ENCODE data around the gene NCAM1. TPM values are rescaled to one million over a fixed set of nuclear protein-coding genes. Genes with fewer than 3 reads are reported as not detected.

Gene NCAM1
- total and polyA plus RNA-seq, 8 donors: 1.2 to 19.6 (median 3.6) TPM

- H3K27ac ChIP-seq: no peak overlapping the region
- TF ChIP-seq, protein P1, sequence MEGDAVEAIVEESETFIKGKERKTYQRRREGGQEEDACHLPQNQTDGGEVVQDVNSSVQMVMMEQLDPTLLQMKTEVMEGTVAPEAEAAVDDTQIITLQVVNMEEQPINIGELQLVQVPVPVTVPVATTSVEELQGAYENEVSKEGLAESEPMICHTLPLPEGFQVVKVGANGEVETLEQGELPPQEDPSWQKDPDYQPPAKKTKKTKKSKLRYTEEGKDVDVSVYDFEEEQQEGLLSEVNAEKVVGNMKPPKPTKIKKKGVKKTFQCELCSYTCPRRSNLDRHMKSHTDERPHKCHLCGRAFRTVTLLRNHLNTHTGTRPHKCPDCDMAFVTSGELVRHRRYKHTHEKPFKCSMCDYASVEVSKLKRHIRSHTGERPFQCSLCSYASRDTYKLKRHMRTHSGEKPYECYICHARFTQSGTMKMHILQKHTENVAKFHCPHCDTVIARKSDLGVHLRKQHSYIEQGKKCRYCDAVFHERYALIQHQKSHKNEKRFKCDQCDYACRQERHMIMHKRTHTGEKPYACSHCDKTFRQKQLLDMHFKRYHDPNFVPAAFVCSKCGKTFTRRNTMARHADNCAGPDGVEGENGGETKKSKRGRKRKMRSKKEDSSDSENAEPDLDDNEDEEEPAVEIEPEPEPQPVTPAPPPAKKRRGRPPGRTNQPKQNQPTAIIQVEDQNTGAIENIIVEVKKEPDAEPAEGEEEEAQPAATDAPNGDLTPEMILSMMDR (IDR thresholded peaks at IDR 0.05): no peak
- no peaks in the 10 kb centered on the region for H3K27me3 ChIP-seq
- H3K4me3 ChIP-seq: no peak overlapping the region
- ATAC-seq: no peak
- no peak for FAIRE-seq
- no peaks in the 10 kb centered on the region for H3K9me3 ChIP-seq
- H3K36me3 ChIP-seq: no peaks in the 10 kb centered on the region
- peak in 1 of 6 donors; percentile 69 for DNase-seq
- no peaks in the 10 kb centered on the region for H3K4me1 ChIP-seq
- WGBS, 2 donors: 77 to 80% methylated on average over 34 of the region's 34 CpGs
- intact Hi-C loops (cut with DNase I): no loop called here
Measured at GRCh38 chr11:113272927-113273615, 311.9 kb downstream of the NCAM1 start.

- no peaks in the 10 kb centered on the region for H3K36me3 ChIP-seq
- WGBS, 2 donors: 80 to 89% methylated on average over 10 of the region's 10 CpGs
- intact Hi-C loops (cut with DNase I): no loop called here
- no peaks in the 10 kb centered on the region for H3K27me3 ChIP-seq
- H3K4me1 ChIP-seq: no peaks in the 10 kb centered on the region
- ATAC-seq (no peak), FAIRE-seq (no peak), DNase-seq (no peak)
- no peak overlapping the region for H3K4me3 ChIP-seq
- no peaks in the 10 kb centered on the region for H3K9me3 ChIP-seq
- H3K27ac ChIP-seq: no peak overlapping the region
- TF ChIP-seq, protein P1 (IDR thresholded peaks at IDR 0.05): no peak
Measured at GRCh38 chr11:113273720-113274119, 312.5 kb downstream of the NCAM1 start.

DNA sequence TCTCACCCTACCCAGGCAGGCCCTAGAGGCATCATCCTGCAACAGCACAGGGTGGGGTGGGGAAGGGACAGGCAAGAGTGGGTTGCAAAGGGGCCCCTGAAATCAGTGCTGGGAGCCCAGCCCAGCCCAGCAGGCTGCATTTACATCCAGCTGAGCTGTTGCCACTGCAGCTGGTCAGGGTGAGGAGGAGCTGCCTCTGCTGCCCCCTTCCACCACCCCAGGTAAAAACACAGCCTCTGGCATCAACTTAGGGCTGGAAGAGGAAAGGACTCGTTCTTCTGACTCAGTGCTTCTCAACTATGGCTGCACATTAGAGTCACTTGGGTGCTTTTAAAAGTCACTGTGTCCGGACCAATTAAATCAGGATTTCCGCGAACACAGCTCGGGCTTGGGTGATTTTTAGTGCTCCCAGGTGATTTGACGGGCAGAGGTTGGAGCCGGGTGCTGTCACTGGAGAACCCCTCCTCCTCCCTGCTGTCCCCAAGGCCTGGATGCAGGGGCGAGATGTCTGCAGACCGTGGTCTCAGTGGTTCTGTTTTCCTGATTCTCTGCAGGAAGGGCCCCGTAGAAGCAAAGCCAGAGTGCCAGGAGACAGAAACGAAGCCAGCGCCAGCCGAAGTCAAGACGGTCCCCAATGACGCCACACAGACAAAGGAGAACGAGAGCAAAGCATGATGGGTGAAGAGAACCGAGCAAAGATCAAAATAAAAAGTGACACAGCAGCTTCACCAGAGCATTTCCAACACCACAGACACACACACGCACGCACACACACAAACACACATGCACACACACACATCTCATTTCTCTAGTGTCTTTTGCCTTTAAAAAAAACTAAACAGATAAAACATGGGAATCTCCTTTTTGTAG lies 313.7 kb downstream of the NCAM1 start:
- 72 to 80% methylated on average over 19 of the region's 19 CpGs for WGBS, 2 donors
- intact Hi-C loops (cut with DNase I): no loop called here
- TF ChIP-seq, protein P1 (IDR thresholded peaks at IDR 0.05): no peak
- Histone ChIP-seq H3K36me3 (no peaks in the 10 kb centered on the region), H3K27ac (no peak overlapping the region), H3K4me1 (no peaks in the 10 kb centered on the region), H3K9me3 (no peaks in the 10 kb centered on the region), H3K27me3 (no peaks in the 10 kb centered on the region), H3K4me3 (no peak overlapping the region)
- DNase-seq (peak in 1 of 6 donors; percentile 30), ATAC-seq (no peak), FAIRE-seq (no peak)

DNA sequence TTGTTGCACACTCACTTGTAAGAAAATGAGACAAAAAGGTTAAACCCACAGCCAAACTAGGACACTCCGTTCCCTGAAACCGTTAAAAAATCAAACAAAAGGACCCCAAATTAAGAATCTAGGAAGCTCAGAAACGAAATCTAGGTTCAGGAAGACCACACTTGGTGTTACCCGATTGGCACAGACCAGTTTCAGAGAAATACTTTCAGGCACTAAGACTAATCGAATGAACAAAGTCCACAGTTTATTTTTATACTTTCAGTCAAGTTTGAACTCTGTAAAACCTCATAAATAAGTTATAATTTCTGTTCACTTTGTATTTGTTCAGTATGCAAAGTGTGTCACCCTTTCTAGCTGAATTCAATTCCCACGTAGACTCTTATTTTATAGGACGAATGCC lies 314.4 kb downstream of the NCAM1 start:
- H3K4me3 ChIP-seq: no peak overlapping the region
- H3K9me3 ChIP-seq: no peaks in the 10 kb centered on the region
- no peak overlapping the region for H3K27ac ChIP-seq
- no peaks in the 10 kb centered on the region for H3K27me3 ChIP-seq
- no peaks in the 10 kb centered on the region for H3K36me3 ChIP-seq
- intact Hi-C loops (cut with DNase I): no loop called here
- H3K4me1 ChIP-seq: no peaks in the 10 kb centered on the region
- 51 to 63% methylated on average over 7 of the region's 7 CpGs for WGBS, 2 donors
- TF ChIP-seq, protein P1 (IDR thresholded peaks at IDR 0.05): no peak
- ATAC-seq (no peak), DNase-seq (no peak), FAIRE-seq (no peak)

GRCh38 chr11:113276466-113276865 lies 315.2 kb downstream of the NCAM1 start:
- ATAC-seq (no peak), FAIRE-seq (no peak), DNase-seq (no peak)
- 83 to 97% methylated on average over 2 of the region's 2 CpGs for WGBS, 2 donors
- TF ChIP-seq, protein P1 (IDR thresholded peaks at IDR 0.05): no peak
- Histone ChIP-seq H3K36me3 (no peaks in the 10 kb centered on the region), H3K27me3 (no peaks in the 10 kb centered on the region), H3K4me1 (no peaks in the 10 kb centered on the region), H3K27ac (no peak overlapping the region), H3K4me3 (no peak overlapping the region), H3K9me3 (no peaks in the 10 kb centered on the region)
- intact Hi-C loops (cut with DNase I): no loop called here

All from pancreas (tissue), 10 donors.